ENCODE data around the gene ZNF518A.
"Not testable (repeated sequence)": the region's sequence is repeated elsewhere in the genome, so short reads cannot be mapped to it uniquely, and the experiment has no call there.

Gene ZNF518A

DNA sequence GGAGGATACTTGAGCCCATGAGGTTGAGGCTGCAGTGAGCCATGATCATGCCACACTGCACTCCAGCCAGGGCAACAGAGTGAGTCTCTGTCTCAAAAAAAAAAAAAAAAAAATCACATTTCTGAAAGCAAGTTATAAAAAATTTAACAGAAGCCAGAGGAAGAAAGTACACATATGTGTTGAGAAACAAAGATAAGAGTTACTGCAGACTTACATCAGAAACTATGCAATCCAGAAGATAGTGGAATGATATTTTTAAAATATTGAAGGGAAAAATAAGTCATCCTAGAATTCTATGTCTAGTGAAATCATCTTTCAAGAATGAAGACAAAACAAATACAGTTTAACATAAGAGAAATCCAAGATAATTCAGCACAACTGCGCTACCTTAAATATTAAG lies 46.9 kb downstream of the ZNF518A start:
- no peak for DNase-seq (ENCODE audit: extremely low spot score)
- no peak for TF ChIP-seq TARDBP (IDR thresholded peaks at IDR 0.05)
- no peak for TF ChIP-seq NFRKB (IDR thresholded peaks at IDR 0.05)
- TF ChIP-seq FOXM1 (IDR thresholded peaks at IDR 0.05; ENCODE audit: borderline replicate concordance) = no peak
- no peak for TF ChIP-seq LEF1 (IDR thresholded peaks at IDR 0.05; ENCODE audit: borderline replicate concordance)
- TF ChIP-seq CTBP1 (IDR thresholded peaks at IDR 0.05; ENCODE audit: borderline replicate concordance) = no peak
- no peak for TF ChIP-seq FOXA1 (IDR thresholded peaks at IDR 0.05)
- TF ChIP-seq SUZ12 (IDR thresholded peaks at IDR 0.05) = no peak
- no peak for TF ChIP-seq L3MBTL2 (conservative IDR thresholded peaks at IDR 0.05)
- no peak for TF ChIP-seq ARNT (IDR thresholded peaks at IDR 0.05)
- no peak for TF ChIP-seq ZNF384 (IDR thresholded peaks at IDR 0.05)
- TF ChIP-seq, protein P1, sequence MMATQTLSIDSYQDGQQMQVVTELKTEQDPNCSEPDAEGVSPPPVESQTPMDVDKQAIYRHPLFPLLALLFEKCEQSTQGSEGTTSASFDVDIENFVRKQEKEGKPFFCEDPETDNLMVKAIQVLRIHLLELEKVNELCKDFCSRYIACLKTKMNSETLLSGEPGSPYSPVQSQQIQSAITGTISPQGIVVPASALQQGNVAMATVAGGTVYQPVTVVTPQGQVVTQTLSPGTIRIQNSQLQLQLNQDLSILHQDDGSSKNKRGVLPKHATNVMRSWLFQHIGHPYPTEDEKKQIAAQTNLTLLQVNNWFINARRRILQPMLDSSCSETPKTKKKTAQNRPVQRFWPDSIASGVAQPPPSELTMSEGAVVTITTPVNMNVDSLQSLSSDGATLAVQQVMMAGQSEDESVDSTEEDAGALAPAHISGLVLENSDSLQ (IDR thresholded peaks at IDR 0.05) = no peak
- TF ChIP-seq ELF4 (IDR thresholded peaks at IDR 0.05) = no peak
- no peak for TF ChIP-seq HDGF (IDR thresholded peaks at IDR 0.05; ENCODE audit: borderline replicate concordance)
- TF ChIP-seq BHLHE40 (IDR thresholded peaks at IDR 0.05; ENCODE audit: borderline replicate concordance) = no peak
- TF ChIP-seq SP1 (IDR thresholded peaks at IDR 0.05) = no peak
- no peak for TF ChIP-seq FOXK2 (IDR thresholded peaks at IDR 0.05)
- ChIA-PET CTCF (no interaction called here), POLR2A (no interaction called here)

DNA sequence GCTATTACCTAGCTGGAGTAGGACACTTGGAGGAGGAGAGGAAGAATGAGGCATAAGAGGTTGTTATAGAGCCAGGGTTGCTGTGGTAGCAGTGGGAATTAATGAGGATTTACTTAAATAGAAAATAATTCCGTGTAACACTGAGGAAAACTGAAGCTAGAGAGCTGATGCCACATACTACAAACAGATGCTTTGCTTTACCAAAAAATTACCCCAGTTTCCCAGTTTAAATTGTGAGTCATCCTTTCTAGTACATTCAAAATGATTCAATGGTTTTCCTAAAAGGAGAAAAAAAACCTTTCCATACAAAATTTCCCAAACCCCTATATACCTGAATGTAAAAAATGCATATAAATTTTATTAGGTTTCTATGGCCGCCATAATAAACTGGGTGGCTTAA lies 58.3 kb downstream of the ZNF518A start:
- TF ChIP-seq CTBP1 (IDR thresholded peaks at IDR 0.05; ENCODE audit: borderline replicate concordance) (no peak), NFRKB (IDR thresholded peaks at IDR 0.05) (no peak), FOXK2 (IDR thresholded peaks at IDR 0.05) (no peak), TARDBP (IDR thresholded peaks at IDR 0.05) (no peak), SP1 (IDR thresholded peaks at IDR 0.05) (no peak), ELF4 (IDR thresholded peaks at IDR 0.05) (no peak), FOXA1 (IDR thresholded peaks at IDR 0.05) (no peak), ARNT (IDR thresholded peaks at IDR 0.05) (no peak), FOXM1 (IDR thresholded peaks at IDR 0.05; ENCODE audit: borderline replicate concordance) (no peak), ZNF384 (IDR thresholded peaks at IDR 0.05) (no peak), HDGF (IDR thresholded peaks at IDR 0.05; ENCODE audit: borderline replicate concordance) (no peak), SUZ12 (IDR thresholded peaks at IDR 0.05) (no peak), LEF1 (IDR thresholded peaks at IDR 0.05; ENCODE audit: borderline replicate concordance) (no peak), BHLHE40 (IDR thresholded peaks at IDR 0.05; ENCODE audit: borderline replicate concordance) (no peak), L3MBTL2 (conservative IDR thresholded peaks at IDR 0.05) (no peak)
- TF ChIP-seq, protein P1 (IDR thresholded peaks at IDR 0.05) = no peak
- ChIA-PET POLR2A (no interaction called here), CTCF (no interaction called here)
- no peak for DNase-seq (ENCODE audit: extremely low spot score)

DNA sequence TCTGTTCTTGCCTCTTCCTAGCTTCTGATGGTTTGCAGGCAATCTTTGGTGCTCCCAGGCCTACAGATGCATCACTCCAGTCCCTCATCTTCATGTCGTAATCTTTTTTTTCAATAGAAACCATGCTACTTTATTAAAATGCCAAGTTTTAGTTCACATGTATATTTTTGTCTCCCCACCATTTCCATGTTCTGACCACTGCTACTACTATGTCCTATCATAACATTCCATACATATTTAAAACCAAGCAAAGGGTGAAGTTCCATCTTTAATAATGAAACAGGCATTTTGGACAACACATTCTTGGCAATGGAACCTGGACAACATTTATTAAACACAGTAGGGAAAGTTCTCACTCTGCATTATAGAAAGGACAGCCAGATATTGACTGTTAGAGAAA lies 58.8 kb downstream of the ZNF518A start:
- ChIA-PET CTCF (no interaction called here), POLR2A (no interaction called here)
- TF ChIP-seq FOXM1 (IDR thresholded peaks at IDR 0.05; ENCODE audit: borderline replicate concordance) (no peak), BHLHE40 (IDR thresholded peaks at IDR 0.05; ENCODE audit: borderline replicate concordance) (no peak)
- no peak for DNase-seq (ENCODE audit: extremely low spot score)

DNA sequence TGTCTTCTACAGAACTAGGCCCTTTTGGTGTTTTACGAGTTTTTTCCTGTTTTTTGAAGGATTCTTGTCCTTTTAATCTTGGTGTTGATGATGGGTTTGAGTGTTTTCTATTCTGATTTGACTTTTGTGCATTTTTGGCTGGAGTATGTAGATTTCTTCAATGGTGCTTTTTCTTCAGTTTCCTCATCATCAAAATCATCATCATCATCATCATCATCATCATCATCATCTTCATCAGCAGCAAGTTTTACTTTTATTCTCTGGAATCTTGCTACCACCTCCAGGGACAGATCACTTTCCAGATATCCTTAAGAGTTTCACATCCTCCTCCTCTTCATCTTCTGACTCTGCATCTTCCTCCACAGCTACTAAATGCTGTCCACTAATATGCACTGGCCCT lies 59.4 kb downstream of the ZNF518A start:
- POLR2A ChIA-PET; DNase-seq (ENCODE audit: extremely low spot score); CTCF ChIA-PET: not testable (repeated sequence)

DNA sequence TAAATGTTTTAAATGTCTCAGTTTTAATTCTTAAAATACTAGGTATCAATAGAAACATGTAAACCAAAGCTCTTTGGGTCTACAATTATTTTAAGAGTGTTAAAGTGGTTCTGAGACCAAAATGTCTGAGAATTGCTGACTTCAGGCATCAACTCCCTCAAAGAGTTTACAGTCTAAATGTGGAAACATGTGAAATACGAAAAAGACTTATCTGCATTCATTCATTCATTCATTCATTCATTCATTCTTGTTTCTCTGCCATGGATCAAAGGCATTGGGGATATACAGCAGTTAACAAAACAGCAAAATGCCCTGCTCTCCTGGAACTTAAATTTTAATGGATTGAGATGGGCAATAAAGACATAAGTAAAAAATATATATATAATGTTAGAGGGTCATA lies 71.4 kb downstream of the ZNF518A start:
- ChIA-PET CTCF (no interaction called here), POLR2A (no interaction called here)
- TF ChIP-seq NFRKB (IDR thresholded peaks at IDR 0.05) (no peak), BHLHE40 (IDR thresholded peaks at IDR 0.05; ENCODE audit: borderline replicate concordance) (no peak), LEF1 (IDR thresholded peaks at IDR 0.05; ENCODE audit: borderline replicate concordance) (no peak), FOXM1 (IDR thresholded peaks at IDR 0.05; ENCODE audit: borderline replicate concordance) (no peak), FOXK2 (IDR thresholded peaks at IDR 0.05) (no peak), FOXA1 (IDR thresholded peaks at IDR 0.05) (no peak), SP1 (IDR thresholded peaks at IDR 0.05) (no peak), L3MBTL2 (conservative IDR thresholded peaks at IDR 0.05) (no peak)
- TF ChIP-seq, protein P1 (IDR thresholded peaks at IDR 0.05) = no peak
- DNase-seq (ENCODE audit: extremely low spot score) = no peak

DNA sequence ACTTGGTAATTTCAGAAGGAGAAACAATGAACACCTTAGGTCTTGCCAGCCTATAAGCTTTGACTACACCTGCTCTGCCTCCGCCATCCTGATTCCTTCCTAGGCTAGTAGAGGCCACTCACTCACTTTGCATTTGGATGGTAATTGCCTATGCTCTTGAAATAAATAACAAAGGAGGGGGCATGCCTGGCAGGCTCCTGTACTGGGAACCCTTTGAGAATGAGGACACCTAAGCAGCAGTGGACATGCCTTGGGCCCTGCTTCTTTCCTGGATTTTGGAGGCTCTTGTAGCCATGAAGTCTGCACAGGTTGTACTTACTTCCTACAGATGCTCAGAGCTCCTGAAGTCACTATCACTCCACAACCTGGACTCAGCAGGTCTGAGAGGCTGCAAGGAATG lies 75.5 kb downstream of the ZNF518A start:
- ChIA-PET CTCF (interaction anchor here (1.3 kb wide), 1 partner anchor 24 kb away, joined by 3 read pairs; no protein-coding TSS in a partner anchor), POLR2A (no interaction called here)
- TF ChIP-seq BHLHE40 (IDR thresholded peaks at IDR 0.05; ENCODE audit: borderline replicate concordance) (no peak), TARDBP (IDR thresholded peaks at IDR 0.05) (no peak), ZNF384 (IDR thresholded peaks at IDR 0.05) (no peak), LEF1 (IDR thresholded peaks at IDR 0.05; ENCODE audit: borderline replicate concordance) (no peak), L3MBTL2 (conservative IDR thresholded peaks at IDR 0.05) (no peak), ARNT (IDR thresholded peaks at IDR 0.05) (no peak), NFRKB (IDR thresholded peaks at IDR 0.05) (no peak)
- TF ChIP-seq, protein P1 (IDR thresholded peaks at IDR 0.05) = no peak
- DNase-seq (ENCODE audit: extremely low spot score) = no peak

All from HEK293T (cell line).